ENCODE results near the gene ENTHD1.
"Not testable (repeated sequence)": the region's sequence is repeated elsewhere in the genome, so short reads cannot be mapped to it uniquely, and the experiment has no call there.

Gene ENTHD1

GRCh38 chr22:39871008-39871798 is 22.4 kb downstream of the ENTHD1 start:
- no peak for DNase-seq (ENCODE audit: low read depth)
- TF ChIP-seq CTCF (conservative IDR thresholded peaks at IDR 0.05; ENCODE audit: low read depth, low read length), result no peak

GRCh38 chr22:39869797-39870196 is 23.8 kb downstream of the ENTHD1 start:
- not testable (repeated sequence) for DNase-seq (ENCODE audit: low read depth); H3K4me3 ChIP-seq (ENCODE audit: low read length)

More at GRCh38 chr22:39871008-39871798, 22.4 kb downstream of the ENTHD1 start:
- no peak overlapping the region for H3K4me3 ChIP-seq (ENCODE audit: low read length)

- TF ChIP-seq CTCF (conservative IDR thresholded peaks at IDR 0.05; ENCODE audit: low read depth, low read length), result no peak
- H3K4me3 ChIP-seq (ENCODE audit: low read length), result no peak overlapping the region
- no peak for DNase-seq (ENCODE audit: low read depth)
Measured at GRCh38 chr22:39868741-39869140, 24.8 kb downstream of the ENTHD1 start.

- no peak for DNase-seq (ENCODE audit: low read depth)
- no peak overlapping the region for H3K4me3 ChIP-seq (ENCODE audit: low read length)
- no peak for TF ChIP-seq CTCF (conservative IDR thresholded peaks at IDR 0.05; ENCODE audit: low read depth, low read length)
Measured at GRCh38 chr22:39859903-39860588, 33.5 kb downstream of the ENTHD1 start.

- peak; percentile 4 for DNase-seq (ENCODE audit: low read depth)
- no peak overlapping the region for H3K4me3 ChIP-seq (ENCODE audit: low read length)
- TF ChIP-seq CTCF (conservative IDR thresholded peaks at IDR 0.05; ENCODE audit: low read depth, low read length), result no peak
Measured at GRCh38 chr22:39856588-39856987, 37.0 kb downstream of the ENTHD1 start.

GRCh38 chr22:39852799-39853198 is 40.8 kb downstream of the ENTHD1 start:
- no peak for DNase-seq (ENCODE audit: low read depth)
- TF ChIP-seq CTCF (conservative IDR thresholded peaks at IDR 0.05; ENCODE audit: low read depth, low read length), result no peak
- no peak overlapping the region for H3K4me3 ChIP-seq (ENCODE audit: low read length)

GRCh38 chr22:39851606-39852315 is 41.8 kb downstream of the ENTHD1 start:
- no peak overlapping the region for H3K4me3 ChIP-seq (ENCODE audit: low read length)
- no peak for TF ChIP-seq CTCF (conservative IDR thresholded peaks at IDR 0.05; ENCODE audit: low read depth, low read length)
- DNase-seq (ENCODE audit: low read depth), result no peak

All from retinal pigment epithelial cell (primary cell).